Spleen (tissue), 11 donors: Measurements from ENCODE around the gene ERGIC2. TPM values are rescaled to one million over a fixed set of nuclear protein-coding genes. Genes with fewer than 3 reads are reported as not detected.
A peak's percentile ranks its signal among the peaks of the same experiment; 100 is the strongest.

Experiments
- DNase-seq: peaks from one replicate; pipeline ENCODE4 v3.0.0-alpha.2; 2020
- H3K27ac ChIP-seq, 8 donors: fragments of 200-600 bp; sonication (generic) in 7 of 8; 1 replicate in 4 of 8; 2 replicates in 4 of 8; pipeline versions ENCODE4 v1.5.0 to v1.8.0; 2016 to 2021; ENCODE audit warnings: inconsistent platforms in 4 of 8, mild to moderate bottlenecking in 4 of 8, moderate library complexity in 1 of 8
- H3K27me3 ChIP-seq, 7 donors: fragments of 200-600 bp; sonication (generic) in 6 of 7; replicated peaks in 1 of 7; 1 replicate in 4 of 7; 2 replicates in 3 of 7; pipeline versions ENCODE4 v1.5.0 to v1.8.0; 2016 to 2021; ENCODE audit warnings: inconsistent platforms in 3 of 7, mild to moderate bottlenecking in 1 of 7
- H3K36me3 ChIP-seq, 6 donors: fragments of 200-600 bp; sonication (generic) in 5 of 6; 1 replicate in 4 of 6; 2 replicates in 2 of 6; pipeline versions ENCODE4 v1.5.0 to v1.8.0; 2016 to 2021; ENCODE audit warnings: inconsistent platforms in 2 of 6
- H3K4me1 ChIP-seq, 6 donors: fragments of 200-600 bp; sonication (generic) in 5 of 6; 1 replicate in 3 of 6; 2 replicates in 3 of 6; pipeline versions ENCODE4 v1.5.0 to v1.8.0; 2016 to 2021; ENCODE audit warnings: inconsistent platforms in 3 of 6
- H3K4me3 ChIP-seq, 8 donors: fragments of 200-600 bp; sonication (generic) in 7 of 8; 1 replicate in 4 of 8; 2 replicates in 4 of 8; pipeline versions ENCODE4 v1.5.0 to v1.8.0; 2016 to 2021; ENCODE audit warnings: inconsistent platforms in 4 of 8, mild to moderate bottlenecking in 4 of 8, moderate library complexity in 2 of 8
- H3K9me3 ChIP-seq, 8 donors: fragments of 200-600 bp; sonication (generic) in 7 of 8; 1 replicate in 4 of 8; 2 replicates in 4 of 8; pipeline versions ENCODE4 v1.5.0 to v1.8.0; 2016 to 2021; ENCODE audit warnings: inconsistent platforms in 4 of 8
- POLR2A ChIP-seq, 3 donors: fragments of 450-650 bp; IDR thresholded peaks; one replicate each; pipeline ENCODE4 v1.5.1; 2017; ENCODE audit warnings: antibody characterized with exemption in 3 of 3, mild to moderate bottlenecking in 1 of 3
- POLR2AphosphoS5 ChIP-seq, 3 donors: sonication (generic); formaldehyde crosslinking; IDR thresholded peaks; one replicate each; pipeline ENCODE4 v1.5.1; 2017; ENCODE audit warnings: antibody characterized with exemption in 3 of 3
- WGBS, 5 donors: extraction: QIAGEN DNeasy Blood & Tissue Kit in 3 of 5; methylation state at CpG; one replicate each; pipeline versions ENCODE4 v1.1.5 to v1.1.7; 2013 to 2018; 5-methylcytosine and 5-hydroxymethylcytosine counted together
- intact Hi-C: fragments of 100-400 bp; cut with DNase I; formaldehyde crosslinking; loops from one replicate; pipeline ENCODE4 v1.15.0; 2023; ENCODE audit warnings: low total_unique reads
- polyA plus RNA-seq, 3 donors: library from polyadenylated mRNA; stranded (reverse); fragments of 200-250 nt; gene quantifications; one replicate each; pipeline ENCODE4 v1.2.1, GENCODE V29; 2013
- total RNA-seq, 7 donors: library from RNA; depleted of rRNA in 3 of 7; stranded (reverse); fragments of >200 nt in 3 of 7; fragmentation: NEBNext Ultra II Directional in 4 of 7; extraction: Animal tissue kit (Norgen Biotek cat#: 25700) in 4 of 7; gene quantifications; one replicate each; pipeline versions ENCODE4 v1.1.0 to v1.2.1, GENCODE V29; 2016 to 2021
- TF ChIP-seq, protein P1 (sequence below), 11 experiments: fragments of 200-600 bp in 7 of 11; fragments of 450-650 bp in 4 of 11; sonication (generic) in 4 of 11; IDR thresholded peaks in 8 of 11; conservative IDR thresholded peaks in 3 of 11; 1 replicate in 7 of 11; 2 replicates in 4 of 11; pipeline versions ENCODE4 v1.4.0 to v1.8.0; 2016 to 2021; ENCODE audit warnings: antibody characterized with exemption in 11 of 11, inconsistent platforms in 4 of 11, mild to moderate bottlenecking in 1 of 11
- donor health status: healthy with polysubstance abuse.
- donor health status: DM: no; HTN: no; CAD: no; lungs with moderate emphysema.
- donor health status: DM: no; HTN: no; CAD: no.
- donor health status: Bipolar disorder and iron deficiency.
- donor health status: healthy.
- donor health status: DM: no; HTN: no; CAD: no.
- donor health status: DM: yes; HTN: yes; CAD: no.

Gene ERGIC2
- total and polyA plus RNA-seq, 10 donors, result 26.6 to 65.2 (median 51.2) TPM

DNA sequence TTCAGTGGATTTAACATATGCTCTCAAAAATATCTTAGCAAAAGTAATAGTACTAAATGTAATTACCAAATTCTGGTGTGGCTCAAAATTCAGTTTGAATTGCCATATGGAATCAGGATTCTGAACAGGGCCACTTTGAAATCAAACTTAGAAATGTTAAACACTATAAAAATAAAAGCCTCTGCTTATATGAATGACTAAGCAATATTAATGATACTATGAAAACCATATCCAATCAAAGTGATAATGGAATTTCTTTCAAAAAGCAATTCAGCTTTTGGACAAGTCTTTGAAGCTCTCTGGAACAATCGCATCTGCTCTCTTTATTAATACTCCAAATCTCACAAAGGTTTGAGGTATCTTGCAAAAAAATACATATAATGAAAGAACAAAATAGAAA is 51.6 kb downstream of the ERGIC2 start:
- Histone ChIP-seq H3K36me3 (peaks cover 0 to 42% (median 3%) of the 10 kb centered on the region in 6 donors), H3K27me3 (no peaks in the 10 kb centered on the region), H3K9me3 (no peaks in the 10 kb centered on the region), H3K27ac (no peak overlapping the region), H3K4me3 (no peak overlapping the region), H3K4me1 (no peaks in the 10 kb centered on the region)
- DNase-seq, result no peak
- 87 to 97% (median 95%) methylated on average over 1 of the region's 1 CpG for WGBS, 5 donors
- intact Hi-C loops, result no loop called here
- TF ChIP-seq POLR2AphosphoS5 (IDR thresholded peaks at IDR 0.05) (no peak), POLR2A (IDR thresholded peaks at IDR 0.05) (no peak)
- TF ChIP-seq, protein P1, sequence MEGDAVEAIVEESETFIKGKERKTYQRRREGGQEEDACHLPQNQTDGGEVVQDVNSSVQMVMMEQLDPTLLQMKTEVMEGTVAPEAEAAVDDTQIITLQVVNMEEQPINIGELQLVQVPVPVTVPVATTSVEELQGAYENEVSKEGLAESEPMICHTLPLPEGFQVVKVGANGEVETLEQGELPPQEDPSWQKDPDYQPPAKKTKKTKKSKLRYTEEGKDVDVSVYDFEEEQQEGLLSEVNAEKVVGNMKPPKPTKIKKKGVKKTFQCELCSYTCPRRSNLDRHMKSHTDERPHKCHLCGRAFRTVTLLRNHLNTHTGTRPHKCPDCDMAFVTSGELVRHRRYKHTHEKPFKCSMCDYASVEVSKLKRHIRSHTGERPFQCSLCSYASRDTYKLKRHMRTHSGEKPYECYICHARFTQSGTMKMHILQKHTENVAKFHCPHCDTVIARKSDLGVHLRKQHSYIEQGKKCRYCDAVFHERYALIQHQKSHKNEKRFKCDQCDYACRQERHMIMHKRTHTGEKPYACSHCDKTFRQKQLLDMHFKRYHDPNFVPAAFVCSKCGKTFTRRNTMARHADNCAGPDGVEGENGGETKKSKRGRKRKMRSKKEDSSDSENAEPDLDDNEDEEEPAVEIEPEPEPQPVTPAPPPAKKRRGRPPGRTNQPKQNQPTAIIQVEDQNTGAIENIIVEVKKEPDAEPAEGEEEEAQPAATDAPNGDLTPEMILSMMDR (IDR thresholded peaks at IDR 0.05 in 8 of 11, conservative IDR thresholded peaks at IDR 0.05 in 3 of 11), result no peak

DNA sequence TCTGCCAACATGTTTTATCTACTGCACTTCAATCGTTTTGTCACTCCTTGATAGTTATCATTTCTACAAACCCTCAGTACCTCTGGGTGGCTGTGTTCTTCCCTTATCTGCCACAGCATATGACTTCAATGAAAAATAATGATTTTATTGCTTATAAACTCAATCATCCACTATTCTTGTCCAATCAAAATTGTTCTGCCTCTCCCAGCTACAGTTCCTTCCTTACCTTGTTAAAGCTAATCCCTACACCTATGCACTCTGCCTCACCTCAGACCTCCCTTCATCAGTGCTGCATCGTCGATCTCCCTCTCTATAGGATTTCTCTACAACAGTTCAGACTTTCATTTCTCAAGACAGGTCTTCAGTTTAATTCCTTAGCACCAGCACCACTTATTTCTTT is 58.8 kb downstream of the ERGIC2 start:
- Histone ChIP-seq H3K4me1 (peaks cover 0 to 9% (median 5%) of the 10 kb centered on the region in 6 donors), H3K27ac (no peak overlapping the region), H3K27me3 (no peaks in the 10 kb centered on the region), H3K4me3 (no peak overlapping the region), H3K9me3 (no peaks in the 10 kb centered on the region), H3K36me3 (peaks cover 0 to 60% (median 10%) of the 10 kb centered on the region in 6 donors)
- TF ChIP-seq POLR2AphosphoS5 (IDR thresholded peaks at IDR 0.05) (no peak), POLR2A (IDR thresholded peaks at IDR 0.05) (no peak)
- TF ChIP-seq, protein P1 (IDR thresholded peaks at IDR 0.05 in 8 of 11, conservative IDR thresholded peaks at IDR 0.05 in 3 of 11), result no peak
- 91 to 98% (median 93%) methylated on average over 3 of the region's 3 CpGs for WGBS, 5 donors
- no peak for DNase-seq
- intact Hi-C loops, result no loop called here

DNA sequence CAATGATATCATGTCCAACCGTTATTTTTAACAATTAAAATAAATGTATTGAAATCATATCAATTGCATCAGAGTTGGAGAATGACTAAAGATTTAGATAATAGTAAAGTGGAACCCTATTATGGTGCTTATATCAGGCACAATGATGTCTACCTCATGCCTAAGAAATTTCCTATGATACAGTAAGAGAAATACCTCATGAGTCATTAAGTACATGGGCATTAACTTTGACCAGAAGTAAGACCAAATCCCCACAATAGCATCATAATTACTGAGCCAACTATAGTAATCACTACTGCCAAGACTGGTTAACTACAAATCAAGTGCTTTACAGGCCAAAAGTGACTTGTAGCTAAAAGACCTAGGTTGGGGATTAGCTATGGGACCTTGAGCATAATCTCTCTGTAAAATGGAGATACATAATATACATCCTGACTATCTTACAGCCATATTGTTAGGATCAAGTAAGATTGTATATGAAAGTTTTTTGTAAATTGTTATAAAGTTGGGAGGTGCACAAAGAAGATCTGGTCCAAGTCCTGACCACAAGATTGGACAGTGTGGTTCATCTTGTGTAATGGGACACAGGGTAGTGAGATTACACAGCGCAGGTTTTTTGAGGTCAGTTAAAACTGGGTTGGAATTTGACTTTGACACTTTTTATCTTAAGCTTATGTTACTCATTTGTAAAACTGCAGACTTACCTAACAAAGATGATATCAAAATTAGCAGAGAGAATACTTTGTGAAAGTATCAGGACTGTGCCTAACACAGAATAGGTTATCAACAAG is 60.5 kb downstream of the ERGIC2 start:
- Histone ChIP-seq H3K4me3 (no peak overlapping the region), H3K4me1 (peaks cover 0 to 9% (median 5%) of the 10 kb centered on the region in 6 donors), H3K27me3 (no peaks in the 10 kb centered on the region), H3K36me3 (peaks cover 0 to 67% (median 10%) of the 10 kb centered on the region in 6 donors), H3K9me3 (no peaks in the 10 kb centered on the region), H3K27ac (no peak overlapping the region)
- DNase-seq, result no peak
- intact Hi-C loops, result no loop called here
- WGBS, 5 donors, result 92 to 94% (median 92%) methylated on average over 2 of the region's 2 CpGs
- TF ChIP-seq, protein P1 (IDR thresholded peaks at IDR 0.05 in 8 of 11, conservative IDR thresholded peaks at IDR 0.05 in 3 of 11), result no peak
- TF ChIP-seq POLR2A (IDR thresholded peaks at IDR 0.05), result no peak
- no peak for TF ChIP-seq POLR2AphosphoS5 (IDR thresholded peaks at IDR 0.05)

DNA sequence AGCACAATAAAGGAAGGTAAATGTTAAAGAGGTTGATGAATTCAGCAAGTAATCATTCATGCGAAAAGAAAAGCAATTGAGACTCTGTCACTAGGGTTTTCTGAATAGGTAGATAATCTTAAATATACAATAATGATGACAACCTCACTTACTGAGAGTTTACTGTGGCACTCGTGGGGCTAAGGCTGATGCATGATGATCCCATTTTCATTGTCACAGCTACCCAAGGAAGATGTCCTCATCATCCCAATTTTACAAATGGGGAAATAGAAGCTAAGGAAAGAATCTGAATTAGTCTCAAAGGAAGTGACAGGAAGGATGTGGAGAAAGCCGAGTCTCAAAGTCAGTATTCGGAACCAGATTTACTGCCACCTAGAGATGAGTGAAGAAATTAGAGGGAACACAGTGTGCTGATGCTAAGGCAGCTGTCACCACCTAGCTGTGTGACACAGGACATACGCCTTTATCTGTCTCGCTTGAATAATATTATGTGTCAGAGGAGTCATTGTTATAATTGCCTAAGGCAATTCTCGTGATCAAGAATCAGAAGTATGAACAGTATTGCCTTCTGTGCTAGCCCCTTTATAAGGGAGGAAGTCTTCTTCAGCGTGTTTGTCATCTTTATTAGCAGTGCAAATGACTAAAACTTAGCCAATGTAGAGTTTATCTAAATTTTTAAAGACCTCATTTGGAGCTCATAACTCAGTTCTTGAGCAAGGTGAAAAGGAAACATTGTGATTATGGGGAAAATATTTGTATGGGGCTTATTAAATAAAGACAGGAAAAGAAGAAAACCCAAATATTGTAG is 63.2 kb downstream of the ERGIC2 start:
- peaks cover 0 to 56% (median 5%) of the 10 kb centered on the region in 6 donors for H3K36me3 ChIP-seq
- DNase-seq, result no peak

More for the DNA sequence above, 63.2 kb downstream of the ERGIC2 start:
- 15 to 36% (median 27%) methylated on average over 8 of the region's 8 CpGs for WGBS, 5 donors
- no peaks in the 10 kb centered on the region for H3K9me3 ChIP-seq
- TF ChIP-seq POLR2AphosphoS5 (IDR thresholded peaks at IDR 0.05) (peak in 1 of 3 donors; percentile 37), POLR2A (IDR thresholded peaks at IDR 0.05) (no peak)
- TF ChIP-seq, protein P1 (IDR thresholded peaks at IDR 0.05 in 8 of 11, conservative IDR thresholded peaks at IDR 0.05 in 3 of 11), result peak; percentile 50 to 92 (median 74)
- intact Hi-C loops, result loop anchor here (5.0 kb wide), 2 partner anchors 230 to 245 kb away; no protein-coding TSS in a partner anchor
- H3K4me1 ChIP-seq, result peaks cover 0 to 9% (median 5%) of the 10 kb centered on the region in 6 donors
- H3K27me3 ChIP-seq, result no peaks in the 10 kb centered on the region
- H3K4me3 ChIP-seq, result no peak overlapping the region
- no peak overlapping the region for H3K27ac ChIP-seq
